IPS DF 4.7 (cell line): Measurements from ENCODE around the gene SDK2.
"Not testable (repeated sequence)": the region's sequence is repeated elsewhere in the genome, so short reads cannot be mapped to it uniquely, and the experiment has no call there.

Experiments used
- DNase-seq: peaks from one replicate; pipeline ENCODE4 v3.0.0-alpha.2; 2013; ENCODE audit warnings: low spot score; ENCODE audit errors: extremely low read depth

The SDK2 gene

DNA sequence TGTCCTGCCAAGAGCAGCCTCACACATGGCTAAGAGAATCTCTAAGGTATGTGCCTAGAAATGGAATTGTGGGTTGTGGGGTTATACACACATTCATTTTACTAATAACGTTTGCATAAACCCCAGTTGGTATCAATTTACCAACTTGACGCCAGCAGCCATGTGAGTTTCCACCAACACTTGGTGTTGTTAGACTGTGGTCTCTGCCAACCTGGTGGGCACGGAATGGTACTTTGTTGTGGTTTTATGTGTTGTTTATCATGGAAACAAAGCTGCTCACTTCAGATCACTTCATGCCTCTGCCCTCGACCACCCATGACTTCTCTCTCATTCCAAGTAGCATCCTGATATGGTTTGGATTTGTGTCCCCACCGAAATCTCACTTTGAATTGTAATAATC is 180.4 kb downstream of the SDK2 start:
- DNase-seq = no peak

GRCh38 chr17:73462823-73463222 is 181.4 kb downstream of the SDK2 start:
- no peak for DNase-seq

- no peak for DNase-seq
Measured at GRCh38 chr17:73459980-73460379, 184.3 kb downstream of the SDK2 start.

- DNase-seq = no peak
Measured at GRCh38 chr17:73455767-73456166, 188.5 kb downstream of the SDK2 start.

DNA sequence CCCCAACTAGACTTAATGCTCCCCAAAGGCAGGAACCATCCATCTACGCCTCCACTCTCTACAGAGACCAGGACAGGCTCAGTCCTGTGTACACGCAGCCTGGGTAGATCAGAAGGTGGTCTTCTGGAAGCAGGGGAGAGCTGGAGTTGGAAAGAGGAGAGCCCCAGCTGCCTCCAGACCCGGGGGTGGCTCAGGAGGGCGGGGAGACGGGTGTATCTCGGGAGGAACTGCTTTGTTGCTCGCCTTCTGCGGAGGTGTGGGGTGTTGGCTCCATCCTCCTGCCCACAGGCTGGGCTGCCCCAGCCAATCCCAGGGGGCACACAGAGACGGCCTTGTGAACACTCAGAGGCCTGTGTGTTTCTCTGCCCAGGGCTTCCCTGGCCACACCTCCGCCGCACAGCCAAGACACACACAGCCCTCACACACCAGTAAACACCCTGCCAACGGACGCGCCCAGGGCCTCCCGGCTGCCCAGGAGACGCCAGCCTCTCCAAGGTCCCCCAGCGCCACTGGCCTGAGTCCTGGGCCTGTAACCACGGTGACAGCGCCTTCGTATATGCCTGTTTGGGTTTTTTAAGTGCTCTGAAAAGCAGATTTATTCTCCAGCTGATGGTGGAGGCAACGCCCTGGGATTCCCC is 189.1 kb downstream of the SDK2 start:
- no peak for DNase-seq

DNA sequence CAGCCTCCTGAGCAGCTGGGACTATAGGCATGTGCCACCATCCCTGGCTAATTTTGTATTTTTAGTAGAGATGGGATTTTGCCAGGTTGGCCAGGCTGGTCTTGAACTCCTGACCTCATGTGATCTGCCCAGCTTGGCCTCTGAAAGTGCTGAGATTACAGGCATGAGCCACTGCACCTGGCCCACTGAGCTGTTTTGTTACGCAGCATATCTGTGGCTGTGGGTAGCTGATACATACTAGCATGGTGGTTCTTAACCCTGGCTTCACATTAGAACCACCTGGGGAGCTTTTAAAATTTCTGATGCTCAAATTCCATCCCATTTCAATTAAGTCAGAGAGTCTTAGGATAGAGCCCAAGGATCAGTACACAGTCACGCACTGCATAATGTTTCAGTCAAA is 190.8 kb downstream of the SDK2 start:
- DNase-seq = not testable (repeated sequence)

- no peak for DNase-seq
Measured at GRCh38 chr17:73453090-73453489, 191.2 kb downstream of the SDK2 start.

DNA sequence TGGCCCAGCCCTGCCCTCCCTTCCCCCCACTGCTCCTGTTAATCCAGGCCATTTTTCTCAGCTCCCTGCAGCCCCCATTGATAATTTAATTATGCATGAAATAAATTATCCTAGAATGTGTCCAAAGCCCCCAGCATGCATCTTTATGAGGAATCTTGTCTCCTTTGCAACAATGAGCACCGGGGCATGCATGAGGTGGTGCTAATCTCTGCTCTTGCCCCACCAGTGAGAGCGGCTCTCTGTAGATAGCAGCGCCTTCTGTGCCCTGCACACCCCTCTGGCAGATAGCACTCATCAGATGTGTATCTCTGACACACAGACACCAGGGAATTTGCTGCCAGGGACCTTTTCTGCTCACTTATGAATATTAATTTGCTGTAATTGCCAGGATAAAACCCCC is 192.2 kb downstream of the SDK2 start:
- no peak for DNase-seq

DNA sequence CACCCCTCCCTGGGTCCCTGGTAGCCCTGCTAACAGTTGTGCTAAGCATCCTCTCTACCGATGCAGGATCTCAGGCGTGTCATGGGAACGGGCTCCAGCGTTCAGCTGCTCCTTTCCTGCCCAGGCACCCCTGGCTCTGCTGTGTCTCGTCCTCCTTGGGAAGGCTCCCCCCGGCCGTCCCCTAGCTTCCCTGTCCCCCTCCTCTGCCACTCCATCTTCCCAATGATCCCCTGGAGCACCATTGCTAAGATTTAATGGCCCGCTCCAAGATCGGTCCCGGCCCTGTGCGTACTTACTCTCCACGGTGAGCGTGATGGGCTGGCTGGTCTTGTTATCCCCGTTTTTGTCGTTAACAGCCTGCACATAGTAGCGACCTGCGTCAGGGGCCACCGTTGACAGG is 196.9 kb downstream of the SDK2 start:
- DNase-seq = no peak

DNA sequence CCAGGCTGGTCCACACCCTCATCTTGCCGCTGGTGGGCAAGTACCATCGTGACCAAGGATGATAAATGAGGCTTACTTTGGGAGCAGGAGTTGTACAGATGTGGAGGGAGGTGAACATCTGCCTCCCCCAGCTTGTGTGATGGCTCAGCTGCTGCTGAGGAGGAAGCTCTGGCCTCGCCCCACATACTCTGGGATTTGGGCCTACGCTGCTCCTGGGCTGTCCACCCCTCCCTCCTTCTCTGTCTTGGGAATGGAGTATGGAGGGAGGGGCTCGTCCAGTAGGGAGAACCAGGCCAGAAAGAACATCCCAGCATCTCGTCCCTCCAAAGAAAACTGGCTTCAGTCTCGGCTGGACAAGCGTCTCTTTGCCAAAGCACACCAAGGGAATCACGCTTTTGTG is 197.6 kb downstream of the SDK2 start:
- DNase-seq = no peak

- no peak for DNase-seq
Measured at GRCh38 chr17:73445466-73445865, 198.8 kb downstream of the SDK2 start.

DNA sequence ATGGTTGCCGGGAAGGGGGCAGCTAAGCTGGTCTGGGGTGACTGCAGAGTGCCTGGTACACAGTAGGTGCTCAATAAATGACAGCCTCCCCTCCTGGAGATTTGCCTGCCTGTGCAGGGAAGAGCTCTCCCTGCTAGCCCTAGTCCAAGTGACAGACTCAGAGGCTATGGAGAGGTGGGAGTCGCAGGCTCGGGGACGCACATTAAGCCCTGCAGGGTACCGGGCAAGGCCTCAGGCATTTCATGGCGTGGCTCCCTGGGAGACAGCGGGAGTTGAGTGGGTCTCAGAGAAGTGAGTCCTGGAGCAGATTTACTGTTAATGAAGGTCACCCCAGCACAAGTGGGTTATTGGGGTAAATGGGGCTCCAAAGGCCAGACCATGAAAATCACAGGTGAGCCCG is 200.2 kb downstream of the SDK2 start:
- no peak for DNase-seq

DNA sequence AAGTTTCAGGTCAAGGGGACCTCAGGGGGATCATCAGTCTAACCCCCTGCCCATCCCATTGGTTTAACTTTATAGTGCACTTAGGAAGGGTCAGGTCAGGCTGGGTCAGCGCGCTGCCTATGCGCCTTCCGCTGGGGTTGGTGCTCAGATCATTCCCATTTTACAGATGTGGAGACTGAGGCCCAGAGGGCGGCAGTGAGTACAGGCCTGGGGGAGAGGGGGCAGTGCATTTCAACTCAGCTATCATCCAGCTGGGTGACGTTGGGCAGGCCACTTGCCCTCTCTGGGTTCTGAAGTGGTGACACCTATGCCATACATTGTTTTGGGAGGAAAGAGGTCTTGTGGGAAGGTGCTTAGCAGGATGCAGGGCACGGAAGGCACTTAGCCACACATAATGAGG is 204.6 kb downstream of the SDK2 start:
- no peak for DNase-seq

DNA sequence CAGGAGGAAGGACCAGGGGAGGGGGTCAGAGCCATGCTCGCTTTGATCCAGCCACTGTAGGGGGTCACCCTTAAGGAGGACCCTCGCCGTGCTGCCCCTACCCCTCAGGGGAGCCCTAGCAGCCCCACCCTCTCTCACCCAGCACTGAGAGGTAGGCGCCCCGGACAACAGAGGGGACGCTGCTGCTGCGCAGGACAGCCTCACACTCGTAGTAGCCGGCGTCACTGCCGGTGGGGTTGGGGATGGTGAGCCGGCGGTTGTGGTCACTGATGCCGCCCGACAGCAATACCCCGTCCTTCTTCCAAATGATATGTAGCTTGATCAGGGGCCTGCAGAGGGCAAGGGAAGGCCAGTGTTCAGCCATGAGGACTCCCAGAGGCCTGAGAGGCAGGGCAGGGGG is 206.4 kb downstream of the SDK2 start:
- no peak for DNase-seq

- no peak for DNase-seq
Measured at GRCh38 chr17:73436954-73437353, 207.3 kb downstream of the SDK2 start.

DNA sequence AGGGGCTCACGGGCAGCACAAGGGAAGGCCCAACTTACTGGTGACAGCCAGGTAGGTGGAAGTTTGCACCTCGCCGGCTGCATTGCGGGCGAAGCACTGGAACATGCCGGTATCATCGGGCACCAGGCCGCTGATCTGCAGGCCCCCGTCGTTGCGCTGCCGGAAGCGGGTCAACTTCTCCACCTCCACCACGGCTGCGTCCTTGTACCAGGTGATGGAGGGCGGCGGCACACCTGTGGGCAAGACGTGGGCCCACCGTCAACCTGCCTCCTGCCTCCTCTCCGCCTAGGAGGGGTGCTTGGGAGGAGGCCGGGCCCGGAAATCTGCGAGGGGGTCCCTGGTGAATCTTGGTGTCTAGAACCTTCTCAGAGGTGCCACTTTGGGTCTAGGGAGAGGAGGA is 208.8 kb downstream of the SDK2 start:
- DNase-seq = no peak

DNA sequence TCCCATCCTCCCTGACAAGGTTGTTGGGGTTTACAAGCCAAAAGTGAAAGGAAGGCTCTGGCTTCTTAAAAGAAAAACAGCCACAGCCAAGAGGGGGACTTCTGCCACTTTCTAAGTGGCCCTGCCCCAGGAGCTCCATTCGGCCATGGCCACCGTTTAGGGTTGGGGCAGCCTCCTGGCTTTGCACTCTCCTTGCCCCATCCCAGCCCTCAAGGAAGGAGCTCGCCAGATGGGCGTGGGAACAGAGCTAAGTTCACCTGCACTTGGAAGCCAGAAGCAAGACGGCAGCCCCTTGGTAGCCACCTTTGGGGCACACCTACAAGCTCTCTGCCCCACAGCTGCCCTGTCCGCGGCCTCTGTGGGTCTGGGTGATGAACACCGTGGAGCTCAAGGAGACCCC is 210.1 kb downstream of the SDK2 start:
- no peak for DNase-seq

GRCh38 chr17:73433501-73433900 is 210.7 kb downstream of the SDK2 start:
- no peak for DNase-seq

GRCh38 chr17:73432624-73433190 is 211.5 kb downstream of the SDK2 start:
- DNase-seq = no peak

DNA sequence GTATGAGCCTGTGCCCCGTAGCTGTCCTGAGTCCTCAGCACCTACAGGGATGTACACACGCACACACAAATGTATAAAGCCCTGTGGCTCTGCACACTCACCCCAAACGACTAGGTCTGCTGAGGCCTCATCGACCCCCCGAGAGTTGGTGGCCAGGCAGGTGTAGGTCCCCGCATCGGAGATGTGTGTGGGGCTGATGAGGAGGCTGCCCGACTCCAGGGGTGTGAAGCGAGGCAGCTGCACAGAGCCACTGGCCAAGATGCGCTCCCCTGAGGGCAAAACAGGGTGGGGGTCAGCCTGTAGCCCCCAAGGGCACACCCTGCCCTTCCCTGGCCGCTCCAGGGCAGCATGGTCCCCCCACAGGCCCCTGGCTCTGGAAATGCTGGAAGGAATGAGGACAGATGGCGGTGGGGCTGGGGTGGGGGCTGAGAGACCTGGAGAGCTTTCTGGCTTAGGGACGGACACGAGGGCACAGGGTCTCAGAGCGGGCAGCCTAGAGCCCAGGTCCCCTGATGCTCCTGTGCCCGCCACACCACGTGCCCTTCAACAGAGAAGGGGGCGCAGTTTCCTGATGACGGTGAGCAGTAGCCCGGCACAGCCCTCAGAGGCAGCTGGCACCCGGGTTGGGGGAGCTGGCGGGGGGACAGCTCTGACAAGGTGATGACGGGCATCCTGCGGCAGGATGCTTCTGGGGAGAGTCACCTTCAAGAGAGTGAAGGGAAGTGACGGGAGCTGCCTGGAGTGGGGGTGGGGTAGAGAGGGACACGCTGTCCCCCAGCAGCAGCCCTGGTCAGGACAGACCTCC is 212.6 kb downstream of the SDK2 start:
- DNase-seq = no peak

DNA sequence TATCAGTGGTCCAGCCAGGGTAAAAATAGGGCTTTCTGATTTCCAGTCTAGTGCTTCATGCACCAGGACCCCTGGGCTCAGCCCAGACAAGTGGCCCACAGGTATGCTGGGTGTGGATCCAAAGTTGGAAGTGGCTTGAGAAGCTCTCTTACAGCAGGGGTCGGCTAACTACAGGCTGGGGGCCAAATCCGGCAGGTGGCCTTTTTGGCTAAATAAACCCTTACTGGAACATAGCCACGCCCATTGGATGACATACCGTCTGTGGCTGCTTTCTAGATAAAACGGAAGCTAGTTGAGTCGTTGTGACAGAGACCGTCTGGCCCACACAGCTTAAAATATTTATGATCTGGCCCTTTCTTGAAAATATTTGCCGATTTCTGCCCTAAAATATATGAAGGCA is 213.4 kb downstream of the SDK2 start:
- no peak for DNase-seq

DNA sequence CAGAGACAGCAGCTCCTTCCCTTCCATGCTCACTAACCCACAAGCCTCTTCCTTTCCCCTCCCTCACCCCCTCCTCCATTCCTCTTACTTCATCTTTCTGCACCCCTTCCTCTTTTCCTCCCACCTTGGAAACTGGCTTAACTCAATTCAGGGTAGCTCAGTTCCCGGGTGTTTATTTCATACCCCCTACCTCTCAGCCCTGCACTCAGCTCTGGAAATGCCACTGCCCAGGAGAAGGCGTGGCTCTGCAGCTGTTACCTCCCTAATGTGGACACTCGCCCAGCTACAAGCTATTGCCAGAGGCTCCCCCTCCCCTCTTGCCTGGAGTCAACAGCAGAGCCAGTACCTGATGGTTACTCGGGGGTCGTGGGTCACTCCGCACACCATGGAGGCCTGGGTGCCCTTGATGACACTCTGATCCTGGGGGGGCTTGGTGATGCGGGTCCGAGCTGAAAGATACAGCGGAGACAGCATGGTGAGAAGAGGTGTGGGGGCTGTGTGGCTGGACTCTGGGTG is 214.0 kb downstream of the SDK2 start:
- DNase-seq = no peak
